ENCODE results near the gene STK32C. TPM values are rescaled to one million over a fixed set of nuclear protein-coding genes. Genes with fewer than 3 reads are reported as not detected.

The STK32C gene
- total RNA-seq, 4 donors from 2014 or later, result 3.7 to 13.9 (median 6.7) TPM

GRCh38 chr10:132232023-132232951 lies 75.5 kb downstream of the STK32C start:
- ATAC-seq, result no peak
- in situ Hi-C loops (cut with MboI; ENCODE audit: low sequenced_read_pairs in 4 of 4), result no loop called here

GRCh38 chr10:132231656-132232022 lies 76.1 kb downstream of the STK32C start:
- Histone ChIP-seq H3K9me3 (no peaks in the 10 kb centered on the region), H3K36me3 (no peaks in the 10 kb centered on the region), H3K4me3 (no peak overlapping the region), H3K4me1 (no peaks in the 10 kb centered on the region), H3K27me3 (no peaks in the 10 kb centered on the region), H3K27ac (no peak overlapping the region)
- no peak for TF ChIP-seq POLR2A (IDR thresholded peaks at IDR 0.05)
- TF ChIP-seq CTCF (IDR thresholded peaks at IDR 0.05 in 4 of 5, conservative IDR thresholded peaks at IDR 0.05 in 1 of 5), result no peak
- in situ Hi-C loops (cut with MboI; ENCODE audit: low sequenced_read_pairs in 4 of 4), result no loop called here
- intact Hi-C loops (cut with DNase I; ENCODE audit: low total_unique reads), result no loop called here
- DNase-seq, result no peak
- no peak for ATAC-seq

More at GRCh38 chr10:132232023-132232951, 75.5 kb downstream of the STK32C start:
- TF ChIP-seq CTCF (IDR thresholded peaks at IDR 0.05 in 4 of 5, conservative IDR thresholded peaks at IDR 0.05 in 1 of 5), result no peak
- no peak for TF ChIP-seq POLR2A (IDR thresholded peaks at IDR 0.05)
- Histone ChIP-seq H3K4me1 (no peaks in the 10 kb centered on the region), H3K4me3 (no peak overlapping the region), H3K9me3 (no peaks in the 10 kb centered on the region), H3K27me3 (no peaks in the 10 kb centered on the region), H3K27ac (no peak overlapping the region), H3K36me3 (no peaks in the 10 kb centered on the region)
- peak; percentile 14 to 25 for DNase-seq
- intact Hi-C loops (cut with DNase I; ENCODE audit: low total_unique reads), result no loop called here

- H3K9me3 ChIP-seq, result no peaks in the 10 kb centered on the region
- peak overlapping the region in 2 of 4 donors; percentile 47 to 50 for H3K4me3 ChIP-seq
- H3K36me3 ChIP-seq, result no peaks in the 10 kb centered on the region
- intact Hi-C loops (cut with DNase I; ENCODE audit: low total_unique reads) (no loop called here), in situ Hi-C loops (cut with MboI; ENCODE audit: low sequenced_read_pairs in 4 of 4) (no loop called here)
- peak overlapping the region in 1 of 4 donors; percentile 43 for H3K27ac ChIP-seq
- no peaks in the 10 kb centered on the region for H3K4me1 ChIP-seq
- DNase-seq (no peak), ATAC-seq (no peak)
- TF ChIP-seq CTCF (IDR thresholded peaks at IDR 0.05 in 4 of 5, conservative IDR thresholded peaks at IDR 0.05 in 1 of 5) (no peak), POLR2A (IDR thresholded peaks at IDR 0.05) (no peak)
- H3K27me3 ChIP-seq, result no peaks in the 10 kb centered on the region
Measured at GRCh38 chr10:132230557-132231210, 77.1 kb downstream of the STK32C start.

GRCh38 chr10:132229834-132230556 lies 77.8 kb downstream of the STK32C start:
- no peaks in the 10 kb centered on the region for H3K9me3 ChIP-seq
- no peaks in the 10 kb centered on the region for H3K27me3 ChIP-seq
- peak overlapping the region; percentile 28 to 50 (median 41) for H3K4me3 ChIP-seq
- in situ Hi-C loops (cut with MboI; ENCODE audit: low sequenced_read_pairs in 4 of 4), result loop anchor here (5.0 to 10.0 kb wide), 3 partner anchors 115 to 225 kb away; no protein-coding TSS in a partner anchor
- TF ChIP-seq CTCF (IDR thresholded peaks at IDR 0.05 in 4 of 5, conservative IDR thresholded peaks at IDR 0.05 in 1 of 5), result no peak
- TF ChIP-seq POLR2A (IDR thresholded peaks at IDR 0.05), result no peak
- ATAC-seq, result no peak
- H3K4me1 ChIP-seq, result no peaks in the 10 kb centered on the region
- H3K36me3 ChIP-seq, result no peaks in the 10 kb centered on the region
- peak overlapping the region in 2 of 4 donors; percentile 34 to 43 for H3K27ac ChIP-seq
- DNase-seq, result no peak
- intact Hi-C loops (cut with DNase I; ENCODE audit: low total_unique reads), result no loop called here

Measured in gastrocnemius medialis (tissue), 4 donors.